Stimulated activated effector memory CD8-positive, alpha-beta T cell treated with anti-CD3 and anti-CD28 coated beads, Interleukin-12 subunit alpha, Interleukin-12 subunit beta, amount 100 ng/mL, for 72 hours (primary cell): ENCODE results near the gene SLC7A6OS.

Experiments used
- ATAC-seq: fragments of 150-1000 bp; cut with Tn5 transposase; 2 replicates; pipeline ENCODE4 v1.10.0; 2021
- DNase-seq, 2 donors: peaks; one replicate each; pipeline ENCODE4 v3.0.0; 2021 to 2022; ENCODE audit warnings: low spot score in 2 of 2
- H3K27ac Mint-ChIP-seq: one replicate; pipeline ENCODE4 v1.8.0; 2022; ENCODE audit warnings: mild to moderate bottlenecking, mixed read lengths
- H3K36me3 Mint-ChIP-seq: one replicate; pipeline ENCODE4 v1.8.0; 2022; ENCODE audit warnings: mild to moderate bottlenecking, mixed read lengths
- H3K4me1 Mint-ChIP-seq: one replicate; pipeline ENCODE4 v1.8.0; 2022; ENCODE audit warnings: mixed read lengths
- H3K4me3 Mint-ChIP-seq: one replicate; pipeline ENCODE4 v1.8.0; 2022; ENCODE audit warnings: mild to moderate bottlenecking, mixed read lengths
- H3K9me3 Mint-ChIP-seq: one replicate; pipeline ENCODE4 v1.8.0; 2022; ENCODE audit warnings: mixed read lengths

Gene SLC7A6OS

DNA sequence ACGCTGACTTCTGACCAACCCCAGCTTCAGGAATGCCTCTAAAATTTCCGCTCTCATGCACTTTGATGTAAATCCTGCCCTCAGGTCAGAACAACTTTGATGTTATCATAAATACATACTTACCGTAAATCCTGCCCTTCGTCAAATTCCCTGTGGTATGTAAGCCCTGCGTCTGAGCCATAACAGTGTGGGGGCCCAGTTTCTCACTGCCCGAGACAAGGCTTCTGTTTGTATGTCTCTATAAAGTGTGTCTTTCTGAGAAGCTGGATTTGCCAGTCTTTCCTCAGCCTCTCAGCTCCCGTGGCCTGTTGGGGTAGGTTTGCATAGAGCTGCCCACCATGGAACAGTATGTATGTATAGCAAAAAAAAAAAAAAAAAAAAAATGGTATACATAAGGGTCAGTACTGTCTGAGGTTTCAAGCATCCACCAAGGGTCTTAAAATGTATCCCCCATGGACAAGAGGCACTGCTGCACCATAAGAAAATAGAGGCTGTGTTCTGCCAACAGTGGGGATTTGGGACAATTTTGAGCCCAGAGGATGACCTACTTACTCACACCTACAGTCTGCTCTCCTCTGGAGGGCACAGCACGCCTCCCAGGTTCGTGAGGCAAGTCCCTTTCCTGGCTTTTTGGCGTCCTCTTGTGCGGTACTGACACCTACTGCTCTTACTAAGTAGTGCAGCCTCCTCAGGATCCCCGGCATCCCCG lies 17.6 kb upstream of the SLC7A6OS start:
- Mint-ChIP-seq H3K27ac (peak overlapping the region; percentile 40), H3K36me3 (peaks cover 91% of the 10 kb centered on the region), H3K9me3 (no peaks in the 10 kb centered on the region), H3K4me1 (peaks cover 21% of the 10 kb centered on the region), H3K4me3 (no peak overlapping the region)
- DNase-seq (peak; percentile 67 to 89), ATAC-seq (peak; percentile 98)

DNA sequence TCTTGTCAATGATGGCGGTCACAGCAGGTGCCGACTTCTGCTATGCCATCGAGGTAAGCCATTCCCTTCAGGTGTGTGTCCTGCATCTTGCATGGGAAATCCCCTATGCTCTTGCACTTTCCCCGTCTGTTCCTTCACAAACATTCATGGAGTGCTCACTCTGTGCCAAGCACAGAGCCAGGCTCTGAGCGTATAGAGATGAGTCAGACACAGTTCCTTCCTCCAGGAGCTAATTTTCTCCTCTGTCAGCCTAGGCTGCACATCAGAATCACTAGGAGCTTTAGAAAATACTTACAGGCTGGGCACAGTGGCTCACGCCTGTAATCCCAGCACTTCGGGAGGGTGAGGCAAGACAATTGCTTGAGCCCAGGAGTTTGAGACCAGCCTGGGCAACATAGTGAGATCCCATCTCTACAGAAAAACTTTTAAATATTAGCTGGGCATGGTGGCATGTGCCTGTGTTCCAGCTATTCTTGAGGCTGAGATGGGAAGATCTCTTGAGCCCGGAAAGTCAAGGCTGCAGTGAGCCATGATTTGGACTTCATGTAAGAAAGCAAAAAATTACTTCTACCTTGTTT lies 14.1 kb upstream of the SLC7A6OS start:
- H3K4me3 Mint-ChIP-seq = no peak overlapping the region
- no peak for ATAC-seq
- no peaks in the 10 kb centered on the region for H3K9me3 Mint-ChIP-seq
- no peak for DNase-seq
- H3K36me3 Mint-ChIP-seq = peaks cover 89% of the 10 kb centered on the region
- H3K27ac Mint-ChIP-seq = no peak overlapping the region
- H3K4me1 Mint-ChIP-seq = peaks cover 15% of the 10 kb centered on the region

- H3K27ac Mint-ChIP-seq = no peak overlapping the region
These were observed 13.6 kb upstream of the SLC7A6OS start for GRCh38 chr16:68324336-68324735.

DNA sequence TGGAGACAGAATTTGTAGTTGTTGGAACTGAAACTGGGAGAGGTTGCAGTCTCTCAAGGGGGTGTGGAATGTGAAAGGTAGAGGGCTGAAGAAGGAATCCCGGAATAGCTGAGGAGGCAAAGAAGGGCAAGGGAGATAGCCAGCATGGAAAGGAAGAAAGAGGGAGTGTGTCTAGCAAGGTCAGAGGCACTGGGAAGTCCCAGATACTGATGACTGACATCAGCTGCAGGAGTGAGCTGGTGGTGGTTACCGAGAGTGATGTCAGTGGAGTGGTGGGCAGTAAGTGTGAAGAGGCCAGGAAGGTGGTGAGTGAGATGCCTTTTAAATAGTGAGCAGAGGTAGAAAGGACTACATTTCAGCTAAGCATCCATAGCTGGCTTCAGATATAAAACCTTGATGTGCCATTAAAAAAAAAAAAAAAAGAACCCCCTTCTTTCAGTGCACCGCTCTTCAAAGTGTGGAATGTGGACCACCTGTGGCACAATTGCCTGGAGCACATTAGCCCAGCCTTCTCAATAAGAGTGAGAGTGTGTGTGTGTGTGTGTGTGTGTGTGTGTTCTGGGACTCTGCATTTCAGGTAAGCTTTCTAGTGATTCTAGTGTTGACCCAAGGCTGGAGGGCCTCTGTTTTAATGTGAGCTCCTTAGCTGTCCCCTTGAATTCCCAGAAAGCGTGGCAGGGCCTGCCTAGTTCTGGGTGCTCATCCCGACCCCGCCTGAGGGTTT lies 8.6 kb upstream of the SLC7A6OS start:
- Mint-ChIP-seq H3K4me3 (peak overlapping the region; percentile 37), H3K9me3 (no peaks in the 10 kb centered on the region), H3K4me1 (peaks cover 19% of the 10 kb centered on the region), H3K27ac (peak overlapping the region; percentile 82), H3K36me3 (peaks cover 83% of the 10 kb centered on the region)
- ATAC-seq (peak; percentile 100), DNase-seq (peak; percentile 46 to 74)

More at GRCh38 chr16:68324336-68324735, 13.6 kb upstream of the SLC7A6OS start:
- H3K9me3 Mint-ChIP-seq = no peaks in the 10 kb centered on the region
- DNase-seq = no peak
- ATAC-seq = no peak
- no peak overlapping the region for H3K4me3 Mint-ChIP-seq
- H3K36me3 Mint-ChIP-seq = peaks cover 89% of the 10 kb centered on the region
- H3K4me1 Mint-ChIP-seq = peaks cover 20% of the 10 kb centered on the region

DNA sequence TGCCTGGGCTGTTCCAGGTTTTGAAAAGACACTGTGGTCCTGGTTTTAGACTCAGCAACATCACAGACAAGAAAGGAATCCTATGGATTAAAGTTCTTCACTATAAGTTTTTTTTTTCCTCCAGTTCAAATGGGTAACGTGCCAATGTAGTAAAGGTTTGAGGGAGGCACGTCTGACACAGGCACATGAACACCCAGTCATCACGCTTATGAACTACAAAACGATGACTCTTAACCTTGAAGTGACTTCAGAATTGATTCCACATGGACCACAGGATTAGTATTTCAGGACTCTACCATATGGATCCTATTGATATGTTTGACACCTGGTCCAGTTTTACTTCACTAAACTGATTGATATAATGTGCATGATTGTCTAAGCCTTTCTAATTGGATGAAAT lies 2.4 kb upstream of the SLC7A6OS start:
- H3K9me3 Mint-ChIP-seq = no peaks in the 10 kb centered on the region
- ATAC-seq (no peak), DNase-seq (no peak)
- H3K4me1 Mint-ChIP-seq = peaks cover 27% of the 10 kb centered on the region
- H3K4me3 Mint-ChIP-seq = no peak overlapping the region
- peaks cover 73% of the 10 kb centered on the region for H3K36me3 Mint-ChIP-seq
- H3K27ac Mint-ChIP-seq = no peak overlapping the region

DNA sequence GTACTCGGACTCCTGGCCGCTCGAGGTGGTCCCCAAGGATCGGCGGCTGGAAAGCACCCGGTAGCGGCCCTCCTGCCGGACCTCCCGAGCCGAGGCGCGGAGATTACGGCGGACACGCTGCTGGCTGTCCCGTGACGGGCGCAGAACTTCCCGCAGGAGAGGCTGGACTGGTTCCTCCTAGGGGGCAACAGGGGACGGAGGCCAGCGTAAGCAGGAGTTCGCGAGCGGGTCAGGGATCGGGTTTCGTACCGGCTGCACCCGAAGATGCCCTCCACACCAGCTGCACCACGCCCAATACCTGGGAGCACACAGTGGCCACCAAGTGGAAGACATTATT lies 341 bp downstream of the SLC7A6OS start:
- no peaks in the 10 kb centered on the region for H3K9me3 Mint-ChIP-seq
- peak overlapping the region; percentile 90 for H3K27ac Mint-ChIP-seq
- no peak for DNase-seq
- H3K36me3 Mint-ChIP-seq = peaks cover 76% of the 10 kb centered on the region
- H3K4me3 Mint-ChIP-seq = peak overlapping the region; percentile 95
- H3K4me1 Mint-ChIP-seq = peaks cover 31% of the 10 kb centered on the region
- ATAC-seq = no peak

GRCh38 chr16:68309799-68310198 lies 947 bp downstream of the SLC7A6OS start:
- Mint-ChIP-seq H3K4me3 (peak overlapping the region; percentile 95), H3K27ac (peak overlapping the region; percentile 90), H3K4me1 (peaks cover 37% of the 10 kb centered on the region), H3K36me3 (peaks cover 76% of the 10 kb centered on the region), H3K9me3 (no peaks in the 10 kb centered on the region)
- ATAC-seq = no peak
- DNase-seq = no peak

GRCh38 chr16:68306633-68307032 lies 4.1 kb downstream of the SLC7A6OS start:
- Mint-ChIP-seq H3K4me1 (peaks cover 28% of the 10 kb centered on the region), H3K36me3 (peaks cover 95% of the 10 kb centered on the region), H3K9me3 (no peaks in the 10 kb centered on the region), H3K27ac (no peak overlapping the region), H3K4me3 (no peak overlapping the region)
- DNase-seq (no peak), ATAC-seq (no peak)

GRCh38 chr16:68300734-68301459 lies 9.8 kb downstream of the SLC7A6OS start:
- Mint-ChIP-seq H3K27ac (peak overlapping the region; percentile 87), H3K36me3 (peaks cover 100% of the 10 kb centered on the region), H3K9me3 (no peaks in the 10 kb centered on the region), H3K4me1 (peaks cover 19% of the 10 kb centered on the region), H3K4me3 (no peak overlapping the region)
- DNase-seq (no peak), ATAC-seq (no peak)

GRCh38 chr16:68299571-68300453 lies 10.9 kb downstream of the SLC7A6OS start:
- no peak overlapping the region for H3K4me3 Mint-ChIP-seq
- H3K27ac Mint-ChIP-seq = peak overlapping the region; percentile 83
- H3K9me3 Mint-ChIP-seq = no peaks in the 10 kb centered on the region
- DNase-seq = no peak
- ATAC-seq = no peak
- peaks cover 9% of the 10 kb centered on the region for H3K4me1 Mint-ChIP-seq
- peaks cover 100% of the 10 kb centered on the region for H3K36me3 Mint-ChIP-seq

GRCh38 chr16:68298907-68299561 lies 11.7 kb downstream of the SLC7A6OS start:
- ATAC-seq (no peak), DNase-seq (no peak)
- H3K27ac Mint-ChIP-seq = peak overlapping the region; percentile 83
- H3K9me3 Mint-ChIP-seq = no peaks in the 10 kb centered on the region
- H3K4me1 Mint-ChIP-seq = peaks cover 12% of the 10 kb centered on the region
- peaks cover 100% of the 10 kb centered on the region for H3K36me3 Mint-ChIP-seq
- no peak overlapping the region for H3K4me3 Mint-ChIP-seq

DNA sequence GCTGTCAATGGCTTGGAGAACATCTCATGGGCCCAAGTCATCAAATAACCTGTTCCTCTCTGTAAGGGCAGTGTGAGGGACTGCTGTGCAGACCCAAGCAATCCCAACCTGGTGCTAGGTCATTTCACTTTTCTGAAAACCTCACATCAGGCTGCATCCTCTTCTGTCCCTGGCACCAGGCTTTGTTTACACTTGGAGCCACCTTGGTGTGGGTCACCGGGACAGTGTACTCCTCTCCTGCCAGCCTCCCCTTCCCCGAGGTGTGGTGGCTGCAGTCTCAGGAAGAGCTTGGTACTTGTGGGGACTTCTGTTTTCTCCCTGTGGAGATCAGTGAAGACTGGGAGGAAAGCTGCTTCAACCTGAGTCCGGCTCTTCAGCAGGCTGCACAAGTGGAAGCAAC lies 12.4 kb downstream of the SLC7A6OS start:
- Mint-ChIP-seq H3K27ac (peak overlapping the region; percentile 29), H3K4me3 (no peak overlapping the region), H3K9me3 (no peaks in the 10 kb centered on the region), H3K36me3 (peaks cover 100% of the 10 kb centered on the region), H3K4me1 (peaks cover 16% of the 10 kb centered on the region)
- no peak for DNase-seq
- ATAC-seq = no peak

- H3K4me3 Mint-ChIP-seq = no peak overlapping the region
- H3K27ac Mint-ChIP-seq = peak overlapping the region; percentile 84
- ATAC-seq (no peak), DNase-seq (no peak)
- H3K9me3 Mint-ChIP-seq = no peaks in the 10 kb centered on the region
- H3K4me1 Mint-ChIP-seq = peaks cover 19% of the 10 kb centered on the region
- H3K36me3 Mint-ChIP-seq = peaks cover 100% of the 10 kb centered on the region
These were observed 12.8 kb downstream of the SLC7A6OS start for GRCh38 chr16:68297908-68298307.

GRCh38 chr16:68296693-68297092 lies 14.1 kb downstream of the SLC7A6OS start:
- Mint-ChIP-seq H3K4me1 (peaks cover 25% of the 10 kb centered on the region), H3K4me3 (no peak overlapping the region), H3K27ac (peak overlapping the region; percentile 84), H3K9me3 (no peaks in the 10 kb centered on the region), H3K36me3 (peaks cover 100% of the 10 kb centered on the region)
- no peak for ATAC-seq
- DNase-seq = no peak
